Anterior cingulate cortex (tissue), 58 donors: ENCODE measurements around the gene OPN1SW.

ENCODE experiments used
- DNase-seq, 58 donors: peaks; one replicate each; lab custom pipeline; 2025; lab: John Stamatoyannopoulos, UW

OPN1SW gene

GRCh38 chr7:128767475-128768110 lies 8.0 kb downstream of the OPN1SW start:
- no peak for DNase-seq

- no peak for DNase-seq
Measured at GRCh38 chr7:128763541-128763940, 12.1 kb downstream of the OPN1SW start.

- no peak for DNase-seq
Measured at GRCh38 chr7:128759242-128759641, 16.4 kb downstream of the OPN1SW start.

- no peak for DNase-seq
Measured at GRCh38 chr7:128758553-128758952, 17.0 kb downstream of the OPN1SW start.

GRCh38 chr7:128757203-128757602 lies 18.4 kb downstream of the OPN1SW start:
- DNase-seq: no peak

- peak in 7 of 58 donors; percentile 3 to 64 (median 22) for DNase-seq
Measured at GRCh38 chr7:128755819-128756476, 19.6 kb downstream of the OPN1SW start.

GRCh38 chr7:128755075-128755818 lies 20.3 kb downstream of the OPN1SW start:
- no peak for DNase-seq

- no peak for DNase-seq
Measured at GRCh38 chr7:128752251-128752650, 23.3 kb downstream of the OPN1SW start.

GRCh38 chr7:128747327-128748079 lies 28.1 kb downstream of the OPN1SW start:
- DNase-seq: no peak

- no peak for DNase-seq
Measured at GRCh38 chr7:128745706-128746105, 29.9 kb downstream of the OPN1SW start.

- DNase-seq: no peak
Measured at GRCh38 chr7:128744366-128744905, 31.2 kb downstream of the OPN1SW start.

- DNase-seq: no peak
Measured at GRCh38 chr7:128743112-128743772, 32.4 kb downstream of the OPN1SW start.

- DNase-seq: no peak
Measured at GRCh38 chr7:128742206-128742605, 33.4 kb downstream of the OPN1SW start.

- no peak for DNase-seq
Measured at GRCh38 chr7:128741491-128741890, 34.1 kb downstream of the OPN1SW start.

- DNase-seq: no peak
Measured at GRCh38 chr7:128740996-128741395, 34.6 kb downstream of the OPN1SW start.

- DNase-seq: no peak
Measured at GRCh38 chr7:128739990-128740682, 35.5 kb downstream of the OPN1SW start.

- peak; percentile 75 to 98 (median 94) for DNase-seq
Measured at GRCh38 chr7:128739048-128739962, 36.3 kb downstream of the OPN1SW start, which contains the start of gene CALU. Gene CALU (plus strand): TSS chr7:128739359. CDS start chr7:128748584, 9,225 bp downstream.

- peak in 2 of 58 donors; percentile 50 to 55 for DNase-seq
Measured at GRCh38 chr7:128738570-128739047, 37.0 kb downstream of the OPN1SW start.
